Measurements from ENCODE around the gene KIF26B.
A peak's percentile ranks its signal among the peaks of the same experiment; 100 is the strongest.
"Not testable (repeated sequence)": the region's sequence is repeated elsewhere in the genome, so short reads cannot be mapped to it uniquely, and the experiment has no call there.

KIF26B gene

GRCh38 chr1:245671966-245672767 lies 517.4 kb downstream of the KIF26B start:
- DNase-seq, result no peak

DNA sequence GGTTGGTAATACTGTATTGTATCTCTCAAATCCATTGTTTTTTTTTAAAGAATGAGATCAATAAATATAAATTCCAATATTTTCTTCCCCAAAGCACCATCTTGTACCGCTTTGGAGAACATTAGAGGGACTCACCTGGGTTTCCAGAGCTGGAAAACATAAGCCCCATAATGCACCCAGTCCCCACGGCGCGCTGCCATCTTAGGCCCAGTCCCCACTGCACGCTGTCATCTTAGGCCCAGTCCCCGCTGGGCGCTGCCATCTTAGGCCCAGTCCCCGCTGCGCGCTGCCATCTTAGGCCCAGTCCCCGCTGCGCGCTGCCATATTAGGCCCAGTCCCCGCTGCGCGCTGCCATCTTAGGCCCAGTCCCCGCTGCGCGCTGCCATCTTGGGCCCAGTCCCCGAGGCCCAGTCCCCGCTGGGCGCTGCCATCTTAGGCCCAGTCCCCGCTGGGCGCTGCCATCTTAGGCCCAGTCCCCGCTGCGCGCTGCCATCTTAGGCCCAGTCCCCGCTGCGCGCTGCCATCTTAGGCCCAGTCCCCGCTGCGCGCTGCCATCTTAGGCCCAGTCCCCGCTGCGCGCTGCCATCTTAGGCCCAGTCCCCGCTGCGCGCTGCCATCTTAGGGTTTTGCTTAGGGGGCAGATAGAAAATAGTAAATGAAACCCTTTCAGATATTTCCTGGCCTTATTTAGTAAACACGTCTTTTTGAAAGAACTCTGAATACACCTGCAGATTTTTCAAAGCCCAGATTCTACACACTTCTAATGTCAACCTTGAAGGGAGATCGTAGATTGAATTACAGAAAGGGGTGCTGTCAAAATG lies 518.3 kb downstream of the KIF26B start:
- DNase-seq, result not testable (repeated sequence)

DNA sequence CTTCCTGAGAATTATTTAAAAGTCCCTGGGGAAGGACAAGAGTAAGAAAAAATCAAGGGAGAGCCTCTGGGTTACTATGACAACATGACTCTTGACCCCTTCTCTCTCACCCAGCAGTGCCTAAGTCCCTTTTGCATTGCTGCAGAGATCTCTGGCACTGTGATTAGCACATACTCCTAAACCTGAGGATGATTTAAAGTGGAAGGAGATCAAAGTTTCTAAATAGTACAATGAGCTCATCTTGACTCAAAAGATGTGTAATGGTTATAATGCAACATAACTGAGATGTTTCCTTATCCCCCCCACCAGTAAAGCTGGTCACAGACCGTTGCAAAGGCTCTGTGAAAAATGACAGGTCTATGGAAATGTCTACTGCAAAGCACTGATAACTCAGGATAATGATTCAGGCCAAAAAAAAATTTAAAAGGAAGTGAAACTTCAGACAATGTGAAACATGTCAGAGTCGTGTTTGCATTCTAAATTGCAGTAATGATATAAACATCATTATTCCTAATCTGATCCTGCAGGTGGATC lies 519.2 kb downstream of the KIF26B start:
- DNase-seq, result no peak

DNA sequence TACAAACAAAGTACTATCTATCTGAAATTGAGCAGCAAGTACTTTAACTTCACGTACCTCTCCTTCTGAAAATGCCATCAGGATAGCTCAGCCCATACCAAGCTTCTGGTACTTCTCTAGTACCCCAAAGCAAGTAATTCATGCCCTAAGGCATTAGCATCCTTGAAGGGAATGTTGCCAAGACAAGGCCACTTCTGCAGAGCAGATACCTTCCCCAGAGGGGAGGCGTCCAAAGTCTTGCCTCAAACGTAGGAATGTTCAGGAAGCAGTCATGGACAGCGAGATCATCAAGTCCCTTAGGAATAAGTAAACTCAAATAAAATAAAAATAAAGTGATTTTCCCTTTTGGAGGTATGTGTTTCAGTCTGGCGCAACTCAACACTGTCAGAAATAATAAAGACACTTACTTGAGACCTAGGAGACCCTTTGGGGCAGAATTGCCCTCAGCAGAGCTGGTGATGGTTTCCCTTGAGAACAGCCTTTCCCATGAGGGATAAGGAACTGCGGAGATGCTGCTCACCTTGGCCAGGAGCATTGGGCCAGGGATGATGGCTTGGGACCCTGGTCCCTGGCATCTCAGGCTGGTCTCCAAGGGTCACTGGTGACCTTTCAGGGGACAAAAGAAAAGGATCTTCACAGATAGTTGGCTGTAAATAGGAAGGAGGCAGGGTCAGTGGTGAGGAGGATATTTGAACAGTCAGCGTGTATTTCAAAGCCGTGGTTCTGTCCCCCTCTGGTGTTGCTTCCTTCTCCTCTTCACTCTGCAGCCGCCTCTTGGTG lies 522.9 kb downstream of the KIF26B start:
- DNase-seq, result no peak

DNA sequence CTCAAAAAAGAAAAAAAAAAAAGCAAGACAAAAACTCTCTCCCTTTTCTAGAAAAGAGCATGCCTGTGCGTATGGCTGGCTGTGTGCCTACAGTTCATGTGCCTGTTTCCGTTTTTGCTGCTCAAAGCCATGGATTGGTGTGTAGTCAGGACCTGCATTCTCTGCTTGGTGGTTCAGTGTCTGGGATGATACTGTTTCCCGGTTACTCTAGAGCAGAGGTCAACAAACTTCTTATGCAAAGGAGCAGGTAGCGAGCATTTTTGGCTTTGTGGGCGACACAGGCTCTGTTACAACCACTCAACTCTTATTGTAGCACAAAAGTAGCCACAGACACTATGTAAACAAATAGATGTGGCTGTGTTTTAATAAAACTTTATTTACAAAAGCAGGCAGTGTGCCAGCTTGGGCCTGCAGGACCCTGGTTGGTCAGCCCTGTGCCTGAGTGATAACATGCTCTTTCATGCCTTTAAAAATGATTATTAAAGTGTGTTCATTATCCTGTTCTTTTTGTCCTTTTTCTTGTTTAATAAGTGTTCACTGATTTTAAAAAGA lies 524.2 kb downstream of the KIF26B start:
- DNase-seq, result no peak

- no peak for DNase-seq
Observed at GRCh38 chr1:245679821-245680780, 525.3 kb downstream of the KIF26B start.

DNA sequence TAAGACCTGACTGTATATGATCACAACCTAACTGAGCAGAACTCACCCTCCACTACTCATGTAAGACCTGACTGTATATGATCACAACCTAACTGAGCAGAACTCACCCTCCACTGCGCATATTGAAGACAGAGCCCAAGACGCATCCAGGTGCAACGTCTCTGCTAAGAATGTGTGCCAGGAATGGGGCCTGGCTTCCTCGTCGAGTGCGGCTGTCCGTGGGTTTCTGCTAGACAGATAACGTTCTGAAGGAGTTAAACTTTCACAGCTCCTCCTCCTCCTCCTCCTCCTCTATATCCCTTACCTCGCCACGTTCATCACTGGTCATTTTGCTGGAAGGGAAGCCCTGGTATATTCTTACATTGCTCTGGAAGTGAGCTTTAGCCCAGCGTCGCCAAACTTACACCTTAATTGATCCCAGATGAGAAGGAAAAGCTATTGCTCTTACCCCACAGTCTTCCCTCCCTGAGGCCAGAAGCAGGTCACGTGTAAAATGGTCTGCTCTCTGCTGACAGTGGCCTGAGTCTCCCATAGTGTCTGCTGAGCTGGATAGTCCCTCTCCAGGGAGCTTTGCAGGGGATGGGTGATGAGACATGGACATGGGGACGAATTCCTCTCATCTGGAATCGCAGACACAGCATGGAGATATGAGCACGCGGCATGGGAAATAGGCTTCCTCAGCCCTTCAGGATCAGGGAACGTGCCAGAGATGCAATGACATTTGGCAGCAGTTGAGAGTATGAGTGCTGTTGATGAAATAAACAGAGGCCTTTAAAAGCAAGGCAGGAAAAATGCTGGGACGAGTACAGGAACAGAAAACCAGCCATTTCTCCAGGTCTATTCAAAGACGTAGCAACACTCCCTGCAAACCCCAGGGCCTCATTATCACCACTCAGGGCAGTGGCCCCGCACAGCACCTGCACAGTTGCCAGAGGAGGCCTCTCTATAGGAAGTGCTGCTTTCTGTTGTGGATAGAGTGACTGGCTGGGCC lies 528.1 kb downstream of the KIF26B start:
- DNase-seq, result peak; percentile 65

DNA sequence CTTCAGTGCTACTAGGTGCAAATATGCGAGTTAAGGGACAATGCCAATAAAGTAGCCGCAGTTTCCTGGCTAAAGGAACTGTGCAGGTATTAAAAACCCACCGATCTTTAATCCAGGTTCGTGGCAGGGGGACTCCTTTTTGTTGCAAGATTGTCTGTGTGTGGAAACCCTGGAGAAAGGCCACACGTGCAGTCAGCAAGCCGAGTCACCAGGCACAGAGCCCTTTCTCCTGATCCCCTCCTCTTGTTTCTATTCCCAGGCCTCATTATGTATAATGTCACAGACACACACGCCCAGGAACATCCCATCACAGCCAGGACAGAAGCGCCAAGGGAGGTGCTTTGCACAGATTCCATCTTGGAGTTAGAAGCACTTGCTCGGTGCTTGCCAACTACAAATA lies 528.9 kb downstream of the KIF26B start:
- no peak for DNase-seq

DNA sequence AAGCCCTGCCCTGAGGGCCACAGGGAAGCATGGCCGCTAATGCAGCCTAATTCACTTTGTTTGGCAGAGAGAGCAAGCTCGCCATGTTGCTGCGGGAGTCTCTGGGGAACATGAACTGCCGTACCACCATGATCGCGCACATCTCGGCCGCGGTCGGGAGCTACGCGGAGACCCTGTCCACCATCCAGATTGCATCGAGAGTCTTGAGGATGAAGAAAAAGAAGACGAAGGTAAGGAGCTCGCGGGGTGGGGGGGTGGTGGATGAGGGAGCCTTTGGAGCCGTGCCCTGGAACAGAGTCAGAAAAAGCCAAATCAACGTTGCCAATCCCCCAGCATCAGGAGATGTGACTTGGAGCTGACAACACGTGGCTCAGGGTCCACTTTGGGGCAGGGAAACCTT lies 529.4 kb downstream of the KIF26B start:
- no peak for DNase-seq

- DNase-seq, result no peak
Observed at GRCh38 chr1:245684571-245684970, 529.8 kb downstream of the KIF26B start.

GRCh38 chr1:245685111-245685810 lies 530.5 kb downstream of the KIF26B start:
- DNase-seq, result no peak

- no peak for DNase-seq
Observed at GRCh38 chr1:245686006-245686405, 531.2 kb downstream of the KIF26B start.

- no peak for DNase-seq
Observed at GRCh38 chr1:245686446-245687030, 531.8 kb downstream of the KIF26B start.

DNA sequence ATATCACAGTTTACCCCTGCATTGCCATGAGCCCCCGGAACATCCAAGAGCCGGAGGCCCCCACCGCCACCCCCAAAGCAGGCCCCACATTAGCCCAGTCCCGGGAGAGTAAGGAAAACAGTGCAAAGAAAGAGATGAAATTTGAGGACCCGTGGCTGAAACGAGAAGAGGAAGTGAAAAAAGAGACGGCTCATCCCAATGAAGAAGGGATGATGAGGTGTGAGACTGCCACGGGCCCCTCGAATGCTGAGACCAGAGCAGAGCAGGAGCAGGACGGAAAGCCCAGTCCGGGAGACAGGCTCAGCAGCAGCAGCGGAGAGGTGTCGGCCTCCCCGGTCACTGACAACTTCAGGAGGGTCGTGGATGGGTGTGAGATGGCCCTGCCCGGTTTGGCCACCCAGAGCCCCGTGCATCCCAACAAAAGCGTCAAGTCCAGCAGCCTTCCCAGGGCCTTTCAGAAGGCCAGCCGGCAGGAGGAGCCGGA lies 532.4 kb downstream of the KIF26B start:
- DNase-seq, result no peak

- no peak for DNase-seq
Observed at GRCh38 chr1:245687636-245688535, 533.1 kb downstream of the KIF26B start.

DNA sequence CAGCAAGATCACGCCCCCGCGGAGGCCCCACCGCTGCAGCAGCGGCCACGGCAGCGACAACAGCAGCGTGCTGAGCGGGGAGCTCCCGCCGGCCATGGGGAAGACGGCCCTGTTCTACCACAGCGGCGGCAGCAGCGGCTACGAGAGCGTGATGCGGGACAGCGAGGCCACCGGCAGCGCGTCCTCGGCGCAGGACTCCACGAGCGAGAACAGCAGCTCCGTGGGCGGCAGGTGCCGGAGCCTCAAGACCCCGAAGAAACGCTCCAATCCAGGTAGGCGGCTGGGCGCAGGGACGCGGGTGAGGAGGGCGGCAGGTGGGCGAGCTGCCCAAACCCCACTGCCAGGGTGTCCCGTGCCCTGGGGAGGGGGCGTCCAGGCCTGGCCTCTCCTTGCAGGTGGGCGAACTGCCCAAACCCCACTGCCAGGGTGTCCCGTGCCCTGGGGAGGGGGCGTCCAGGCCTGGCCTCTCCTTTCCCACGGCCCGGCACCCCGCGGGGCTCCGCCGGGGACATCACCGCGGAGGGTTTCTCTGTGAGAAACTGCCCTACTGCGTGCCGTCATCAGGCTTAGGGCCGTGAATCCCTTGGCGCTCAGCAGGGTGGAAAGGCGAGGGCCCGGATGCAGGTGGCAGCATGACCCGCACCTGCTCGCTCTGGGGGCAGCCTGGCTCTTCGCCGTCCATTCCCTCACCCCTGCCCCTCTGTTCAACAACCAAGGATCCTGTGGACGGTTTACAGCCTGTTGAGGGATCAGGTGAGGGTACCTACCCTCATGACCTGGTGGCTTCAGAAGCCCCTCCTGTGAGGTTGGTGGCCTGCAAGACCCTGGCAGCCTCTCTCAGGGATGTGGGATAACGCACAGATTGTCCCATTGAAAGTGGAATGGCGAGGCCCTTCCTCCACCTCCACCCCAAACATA lies 534.0 kb downstream of the KIF26B start:
- no peak for DNase-seq
